GM18517 (cell line): ENCODE measurements around the gene C2orf49.
A peak's percentile ranks its signal among the peaks of the same experiment; 100 is the strongest.
"Not testable (repeated sequence)": the region's sequence is repeated elsewhere in the genome, so short reads cannot be mapped to it uniquely, and the experiment has no call there.

ENCODE experiments used
- ATAC-seq: cut with Tn5 transposase; IDR thresholded peaks from one replicate; pipeline ENCODE4 v1.9.1; 2021; ENCODE audit warnings: mild to moderate bottlenecking, moderate library complexity; ENCODE audit not compliant: unreplicated experiment

C2orf49 gene

GRCh38 chr2:105320651-105321215 is 16.6 kb upstream of the C2orf49 start:
- no peak for ATAC-seq

GRCh38 chr2:105321875-105322646 is 15.3 kb upstream of the C2orf49 start:
- no peak for ATAC-seq

GRCh38 chr2:105323111-105323510 is 14.2 kb upstream of the C2orf49 start:
- ATAC-seq: no peak

GRCh38 chr2:105324101-105324500 is 13.2 kb upstream of the C2orf49 start:
- no peak for ATAC-seq

- ATAC-seq: no peak
These were observed 12.6 kb upstream of the C2orf49 start for GRCh38 chr2:105324732-105325131.

- ATAC-seq: no peak
These were observed 11.9 kb upstream of the C2orf49 start for GRCh38 chr2:105325389-105325963.

GRCh38 chr2:105327271-105327670 is 10.1 kb upstream of the C2orf49 start:
- ATAC-seq: not testable (repeated sequence)

- no peak for ATAC-seq
These were observed 9.7 kb upstream of the C2orf49 start for GRCh38 chr2:105327690-105328089.

GRCh38 chr2:105328281-105329196 is 8.8 kb upstream of the C2orf49 start:
- ATAC-seq: no peak

GRCh38 chr2:105329197-105329554 is 8.2 kb upstream of the C2orf49 start:
- no peak for ATAC-seq

- ATAC-seq: peak; percentile 48
These were observed 7.5 kb upstream of the C2orf49 start, which contains the start of gene TGFBRAP1 for GRCh38 chr2:105329561-105330495. Gene TGFBRAP1 (minus strand): TSS chr2:105329735. CDS start chr2:105308301, 21,434 bp downstream.

GRCh38 chr2:105330681-105331375 is 6.5 kb upstream of the C2orf49 start:
- ATAC-seq: no peak

- ATAC-seq: no peak
These were observed 3.1 kb upstream of the C2orf49 start for GRCh38 chr2:105334211-105334610.

GRCh38 chr2:105335469-105335868 is 1.9 kb upstream of the C2orf49 start:
- ATAC-seq: no peak

- ATAC-seq: no peak
These were observed 586 bp upstream of the C2orf49 start for GRCh38 chr2:105336786-105337121.

- ATAC-seq: peak; percentile 21
These were observed 663 bp downstream of the C2orf49 start for GRCh38 chr2:105338020-105338385.

GRCh38 chr2:105339414-105339813 is 2.1 kb downstream of the C2orf49 start:
- no peak for ATAC-seq

- no peak for ATAC-seq
These were observed 7.5 kb downstream of the C2orf49 start for GRCh38 chr2:105344704-105345345.

GRCh38 chr2:105357122-105357521 is 19.8 kb downstream of the C2orf49 start:
- ATAC-seq: no peak
